GM12878 (cell line): ENCODE data around the gene MED25. TPM values are rescaled to one million over a fixed set of nuclear protein-coding genes. Genes with fewer than 3 reads are reported as not detected.

Source experiments
- ATAC-seq: fragments of 200-7000 bp; cut with Tn5 transposase; 3 replicates; pipeline ENCODE4 v1.9.1; 2020; ENCODE audit warnings: mild to moderate bottlenecking, moderate library complexity
- BruUV-seq: library from RNA; stranded (reverse); fragments of 400-500 nt; replicated peaks from 2 replicates; lab custom pipeline; 2021; lab: Mats Ljungman, UMichigan
- CTCF ChIA-PET: fragments of 300-600 bp; sonication (Branson Sonifier 250); formaldehyde crosslinking; extraction: SDS; loops from one replicate; lab custom pipeline; 2021; ENCODE audit warnings: inconsistent platforms; lab: Yijun Ruan, JAX
- POLR2A ChIA-PET: fragments of 350-600 bp; formaldehyde crosslinking; extraction: SDS; loops from one replicate; lab custom pipeline; 2021; ENCODE audit warnings: inconsistent platforms; lab: Charles Lee
- RAD21 ChIA-PET: fragments of 300-600 bp; sonication (Branson Sonifier 250); formaldehyde crosslinking; loops from one replicate; lab custom pipeline; 2023; ENCODE audit warnings: antibody characterized with exemption; ENCODE audit not compliant: unreplicated experiment; lab: Charles Lee
- SMC1A ChIA-PET: fragments of 300-600 bp; sonication (Branson Sonifier 250); formaldehyde crosslinking; loops from one replicate; lab custom pipeline; 2023; ENCODE audit not compliant: unreplicated experiment, uncharacterized antibody; lab: Charles Lee
- DNase-seq: peaks from one replicate; pipeline ENCODE4 v3.0.0-alpha.2; 2011; ENCODE audit warnings: low read depth, low spot score
- FAIRE-seq: peaks from 3 replicates; lab custom pipeline; 2011; peaks lifted over from hg19 to GRCh38; lab: Jason Lieb, UNC
- H2AFZ ChIP-seq: 2 replicates; pipeline ENCODE4 v1.6.0; 2011; ENCODE audit warnings: low read depth, low read length, control low read depth; ENCODE audit not compliant: control insufficient read depth
- H3K27ac ChIP-seq: 2 replicates; pipeline ENCODE4 v1.5.1; 2011; ENCODE audit warnings: control low read depth; ENCODE audit not compliant: control insufficient read depth, insufficient read depth
- H3K27me3 ChIP-seq, 2 experiments: replicated peaks in 1 of 2; 2 replicates each; pipeline versions ENCODE4 v1.6.0 to v1.6.1; 2011; ENCODE audit warnings: low read length in 1 of 2; ENCODE audit not compliant: control insufficient read depth in 2 of 2, insufficient read depth in 2 of 2
- H3K36me3 ChIP-seq, 2 experiments: 2 replicates each; pipeline ENCODE4 v1.5.1; 2011; ENCODE audit warnings: low read length in 1 of 2; ENCODE audit not compliant: control insufficient read depth in 2 of 2, insufficient read depth in 2 of 2
- H3K4me1 ChIP-seq: 2 replicates; pipeline ENCODE4 v1.6.1; 2011; ENCODE audit warnings: mild to moderate bottlenecking, low read length, moderate library complexity, mixed read lengths; ENCODE audit not compliant: control insufficient read depth, insufficient read depth
- H3K4me2 ChIP-seq: 2 replicates; pipeline ENCODE4 v1.6.0; 2011; ENCODE audit warnings: control low read depth; ENCODE audit not compliant: control insufficient read depth, insufficient read depth
- H3K4me3 ChIP-seq: fragments of 200-600 bp; sonication (generic); 2 replicates; pipeline ENCODE4 v1.5.1; 2016
- H3K79me2 ChIP-seq: 2 replicates; pipeline ENCODE4 v1.6.0; 2011; ENCODE audit warnings: low read length; ENCODE audit not compliant: control insufficient read depth, insufficient read depth
- H3K9ac ChIP-seq: 2 replicates; pipeline ENCODE4 v1.8.0; 2011; ENCODE audit warnings: low read length, control low read depth, mixed read lengths; ENCODE audit not compliant: control insufficient read depth, insufficient read depth
- H3K9me3 ChIP-seq: replicated peaks from 3 replicates; pipeline ENCODE4 v1.5.1; 2011; ENCODE audit warnings: mild to moderate bottlenecking, low read length; ENCODE audit not compliant: control insufficient read depth, insufficient read depth
- H4K20me1 ChIP-seq: 2 replicates; pipeline ENCODE4 v1.6.0; 2011; ENCODE audit not compliant: control insufficient read depth, insufficient read depth
- BMI1 ChIP-seq: fragments of 450-650 bp; IDR thresholded peaks from 2 replicates; pipeline ENCODE4 v1.6.1; 2016; ENCODE audit warnings: mild to moderate bottlenecking, moderate library complexity, borderline replicate concordance
- CBX3 ChIP-seq: fragments of 200-600 bp; sonication (generic); IDR thresholded peaks from 2 replicates; pipeline ENCODE4 v1.6.1; 2016; ENCODE audit warnings: low read depth, borderline replicate concordance
- RELA ChIP-seq: fragments of 450-650 bp; IDR thresholded peaks from 2 replicates; pipeline ENCODE4 v1.8.0; 2014; ENCODE audit warnings: borderline replicate concordance; ENCODE audit not compliant: partially characterized antibody
- SIX5 ChIP-seq: IDR thresholded peaks from 2 replicates; pipeline ENCODE4 v1.6.1; 2011; ENCODE audit warnings: mild to moderate bottlenecking, low read depth, low read length, moderate library complexity; ENCODE audit not compliant: severe bottlenecking
- ZNF217 ChIP-seq: fragments of 450-650 bp; IDR thresholded peaks from 2 replicates; pipeline ENCODE4 v1.6.1; 2017; ENCODE audit warnings: antibody characterized with exemption, mild to moderate bottlenecking
- WGBS: methylation state at CpG from one replicate; pipeline ENCODE4 v1.1.6; 2016; ENCODE audit warnings: low lambda C conversion rate; ENCODE audit not compliant: insufficient replicate concordance, insufficient coverage; ENCODE audit errors: missing lambda C conversion rate; 5-methylcytosine and 5-hydroxymethylcytosine counted together
- in situ Hi-C: fragments of 300-500 bp; cut with MboI; formaldehyde crosslinking; loops from 9 replicates; pipeline ENCODE4 v1.14.3; 2018; ENCODE audit warnings: mixed read lengths
- intact Hi-C: fragments of 100-400 bp; cut with micrococcal nuclease; formaldehyde crosslinking; loops from one replicate; pipeline ENCODE4 v1.14.2; 2022; ENCODE audit not compliant: unreplicated experiment
- polyA plus RNA-seq, 11 experiments: library from polyadenylated mRNA; depleted of rRNA in 4 of 11; unstranded in 6 of 11; stranded (reverse) in 5 of 11; fragments of >200 nt; fragmentation: Nextera tagmentation in 4 of 11; fragmentation: Illumina TruSeq in 1 of 11; extraction: Ambion mirVana in 4 of 11; extraction: Trizol in 1 of 11; gene quantifications; 1 replicate in 1 of 11; 2 replicates in 10 of 11; pipeline versions ENCODE4 v1.2.1 to v1.2.3, GENCODE V29; 2011 to 2016; ENCODE audit warnings: inconsistent platforms in 2 of 11, missing spikeins in 2 of 11, low read depth in 1 of 11
- total RNA-seq, 4 experiments: library from RNA; depleted of rRNA in 3 of 4; stranded (reverse); fragments of >200 nt in 3 of 4; fragmentation: Illumina TruSeq in 1 of 4; extraction: Trizol in 1 of 4; gene quantifications; 2 replicates each; pipeline versions ENCODE4 v1.2.1 to v1.2.3, GENCODE V29; 2013 to 2021
- TF ChIP-seq, protein P1 (sequence below): fragments of 450-650 bp; IDR thresholded peaks from 2 replicates; pipeline ENCODE4 v1.6.1; 2017; ENCODE audit warnings: mild to moderate bottlenecking, moderate library complexity
- TF ChIP-seq, protein P2 (sequence below): fragments of 150-350 bp; IDR thresholded peaks from 2 replicates; pipeline ENCODE4 v1.6.1; 2016; ENCODE audit warnings: low read depth, low read length
- TF ChIP-seq, protein P3 (sequence below): IDR thresholded peaks from 2 replicates; pipeline ENCODE4 v1.6.1; 2012; ENCODE audit warnings: low read depth, low read length, improper control_type of control experiment

MED25 gene
- total and polyA plus RNA-seq, 10 of the 15 experiments (the other 5 are each of a cell fraction or from before 2014, with no cell fraction given), result 3.5 to 53.9 (median 17.1) TPM

- TF ChIP-seq, protein P1, sequence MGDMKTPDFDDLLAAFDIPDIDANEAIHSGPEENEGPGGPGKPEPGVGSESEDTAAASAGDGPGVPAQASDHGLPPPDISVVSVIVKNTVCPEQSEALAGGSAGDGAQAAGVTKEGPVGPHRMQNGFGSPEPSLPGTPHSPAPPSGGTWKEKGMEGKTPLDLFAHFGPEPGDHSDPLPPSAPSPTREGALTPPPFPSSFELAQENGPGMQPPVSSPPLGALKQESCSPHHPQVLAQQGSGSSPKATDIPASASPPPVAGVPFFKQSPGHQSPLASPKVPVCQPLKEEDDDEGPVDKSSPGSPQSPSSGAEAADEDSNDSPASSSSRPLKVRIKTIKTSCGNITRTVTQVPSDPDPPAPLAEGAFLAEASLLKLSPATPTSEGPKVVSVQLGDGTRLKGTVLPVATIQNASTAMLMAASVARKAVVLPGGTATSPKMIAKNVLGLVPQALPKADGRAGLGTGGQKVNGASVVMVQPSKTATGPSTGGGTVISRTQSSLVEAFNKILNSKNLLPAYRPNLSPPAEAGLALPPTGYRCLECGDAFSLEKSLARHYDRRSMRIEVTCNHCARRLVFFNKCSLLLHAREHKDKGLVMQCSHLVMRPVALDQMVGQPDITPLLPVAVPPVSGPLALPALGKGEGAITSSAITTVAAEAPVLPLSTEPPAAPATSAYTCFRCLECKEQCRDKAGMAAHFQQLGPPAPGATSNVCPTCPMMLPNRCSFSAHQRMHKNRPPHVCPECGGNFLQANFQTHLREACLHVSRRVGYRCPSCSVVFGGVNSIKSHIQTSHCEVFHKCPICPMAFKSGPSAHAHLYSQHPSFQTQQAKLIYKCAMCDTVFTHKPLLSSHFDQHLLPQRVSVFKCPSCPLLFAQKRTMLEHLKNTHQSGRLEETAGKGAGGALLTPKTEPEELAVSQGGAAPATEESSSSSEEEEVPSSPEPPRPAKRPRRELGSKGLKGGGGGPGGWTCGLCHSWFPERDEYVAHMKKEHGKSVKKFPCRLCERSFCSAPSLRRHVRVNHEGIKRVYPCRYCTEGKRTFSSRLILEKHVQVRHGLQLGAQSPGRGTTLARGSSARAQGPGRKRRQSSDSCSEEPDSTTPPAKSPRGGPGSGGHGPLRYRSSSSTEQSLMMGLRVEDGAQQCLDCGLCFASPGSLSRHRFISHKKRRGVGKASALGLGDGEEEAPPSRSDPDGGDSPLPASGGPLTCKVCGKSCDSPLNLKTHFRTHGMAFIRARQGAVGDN, result no peak
- no peak for TF ChIP-seq CBX3
- TF ChIP-seq BMI1, result no peak
- TF ChIP-seq RELA, result no peak
- TF ChIP-seq ZNF217, result no peak
Observed at GRCh38 chr19:49835562-49835961, 17.5 kb downstream of the MED25 start (continued).

DNA sequence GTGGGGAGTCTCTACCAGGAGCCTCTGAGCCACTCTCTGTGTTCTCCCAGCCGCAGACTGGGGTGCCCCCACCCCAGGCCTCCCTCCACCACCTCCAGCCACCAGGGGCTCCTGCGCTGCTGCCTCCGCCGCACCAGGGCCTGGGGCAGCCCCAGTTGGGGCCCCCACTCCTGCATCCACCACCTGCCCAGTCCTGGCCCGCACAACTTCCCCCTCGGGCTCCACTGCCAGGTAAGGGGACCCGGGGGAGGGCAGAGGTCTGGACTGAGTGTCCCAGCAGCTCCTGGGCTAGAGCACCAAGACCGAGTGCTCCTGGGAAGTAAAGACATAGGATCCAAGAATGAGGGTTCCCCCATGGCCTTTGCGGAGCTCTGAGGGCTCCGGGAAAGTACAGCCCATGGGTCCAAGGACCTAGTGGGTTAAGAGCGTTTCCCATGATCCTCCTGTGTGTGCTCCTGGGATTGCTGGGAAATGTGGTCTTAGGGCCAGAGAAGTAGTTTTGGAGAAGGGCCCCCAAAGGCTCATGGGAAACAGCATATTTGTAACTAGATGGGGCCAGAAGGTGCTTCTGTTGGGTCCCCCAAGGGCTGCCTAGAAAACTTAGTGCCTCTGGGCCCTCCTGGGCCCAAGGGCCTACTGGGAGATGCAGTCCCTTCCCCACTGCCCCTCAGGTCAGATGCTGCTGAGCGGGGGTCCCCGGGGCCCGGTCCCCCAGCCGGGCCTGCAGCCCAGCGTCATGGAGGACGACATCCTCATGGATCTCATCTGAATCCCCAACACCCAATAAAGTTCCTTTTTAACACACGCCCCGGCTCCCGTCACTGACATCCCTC, 18.3 kb downstream of the MED25 start:
- DNase-seq (no peak), ATAC-seq (no peak), FAIRE-seq (no peak)
- no peaks in the 10 kb centered on the region for H3K4me1 ChIP-seq
- H4K20me1 ChIP-seq, result no peaks in the 10 kb centered on the region
- ChIA-PET POLR2A (interaction anchor here (0.6 kb wide), 1 partner anchor 21 kb away, joined by 3 read pairs; no protein-coding TSS in a partner anchor), SMC1A (no interaction called here), CTCF (interaction anchor here (1.2 kb wide), 1 partner anchor 102 kb away, joined by 3 read pairs; no protein-coding TSS in a partner anchor), RAD21 (no interaction called here)
- intact Hi-C loops, result no loop called here
- no peaks in the 10 kb centered on the region for H3K27me3 ChIP-seq
- H3K36me3 ChIP-seq, result peaks cover 19 to 27% of the 10 kb centered on the region in 2 experiments
- H3K27ac ChIP-seq, result no peak overlapping the region
- H2AFZ ChIP-seq, result no peak overlapping the region
- no peaks in the 10 kb centered on the region for H3K79me2 ChIP-seq
- H3K4me2 ChIP-seq, result no peak overlapping the region
- TF ChIP-seq, protein P2, sequence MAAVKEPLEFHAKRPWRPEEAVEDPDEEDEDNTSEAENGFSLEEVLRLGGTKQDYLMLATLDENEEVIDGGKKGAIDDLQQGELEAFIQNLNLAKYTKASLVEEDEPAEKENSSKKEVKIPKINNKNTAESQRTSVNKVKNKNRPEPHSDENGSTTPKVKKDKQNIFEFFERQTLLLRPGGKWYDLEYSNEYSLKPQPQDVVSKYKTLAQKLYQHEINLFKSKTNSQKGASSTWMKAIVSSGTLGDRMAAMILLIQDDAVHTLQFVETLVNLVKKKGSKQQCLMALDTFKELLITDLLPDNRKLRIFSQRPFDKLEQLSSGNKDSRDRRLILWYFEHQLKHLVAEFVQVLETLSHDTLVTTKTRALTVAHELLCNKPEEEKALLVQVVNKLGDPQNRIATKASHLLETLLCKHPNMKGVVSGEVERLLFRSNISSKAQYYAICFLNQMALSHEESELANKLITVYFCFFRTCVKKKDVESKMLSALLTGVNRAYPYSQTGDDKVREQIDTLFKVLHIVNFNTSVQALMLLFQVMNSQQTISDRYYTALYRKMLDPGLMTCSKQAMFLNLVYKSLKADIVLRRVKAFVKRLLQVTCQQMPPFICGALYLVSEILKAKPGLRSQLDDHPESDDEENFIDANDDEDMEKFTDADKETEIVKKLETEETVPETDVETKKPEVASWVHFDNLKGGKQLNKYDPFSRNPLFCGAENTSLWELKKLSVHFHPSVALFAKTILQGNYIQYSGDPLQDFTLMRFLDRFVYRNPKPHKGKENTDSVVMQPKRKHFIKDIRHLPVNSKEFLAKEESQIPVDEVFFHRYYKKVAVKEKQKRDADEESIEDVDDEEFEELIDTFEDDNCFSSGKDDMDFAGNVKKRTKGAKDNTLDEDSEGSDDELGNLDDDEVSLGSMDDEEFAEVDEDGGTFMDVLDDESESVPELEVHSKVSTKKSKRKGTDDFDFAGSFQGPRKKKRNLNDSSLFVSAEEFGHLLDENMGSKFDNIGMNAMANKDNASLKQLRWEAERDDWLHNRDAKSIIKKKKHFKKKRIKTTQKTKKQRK, result no peak
- TF ChIP-seq, protein P3, sequence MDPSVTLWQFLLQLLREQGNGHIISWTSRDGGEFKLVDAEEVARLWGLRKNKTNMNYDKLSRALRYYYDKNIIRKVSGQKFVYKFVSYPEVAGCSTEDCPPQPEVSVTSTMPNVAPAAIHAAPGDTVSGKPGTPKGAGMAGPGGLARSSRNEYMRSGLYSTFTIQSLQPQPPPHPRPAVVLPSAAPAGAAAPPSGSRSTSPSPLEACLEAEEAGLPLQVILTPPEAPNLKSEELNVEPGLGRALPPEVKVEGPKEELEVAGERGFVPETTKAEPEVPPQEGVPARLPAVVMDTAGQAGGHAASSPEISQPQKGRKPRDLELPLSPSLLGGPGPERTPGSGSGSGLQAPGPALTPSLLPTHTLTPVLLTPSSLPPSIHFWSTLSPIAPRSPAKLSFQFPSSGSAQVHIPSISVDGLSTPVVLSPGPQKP, result no peak
- peak; percentile 30 for TF ChIP-seq SIX5
- no peaks in the 10 kb centered on the region for H3K9me3 ChIP-seq
- in situ Hi-C loops, result no loop called here
- no peak overlapping the region for H3K4me3 ChIP-seq
- WGBS, result 97% methylated on average over 17 of the region's 20 CpGs
- no peak overlapping the region for H3K9ac ChIP-seq
- no TSS peak for BruUV-seq
